ENCODE measurements around the gene MC2R. TPM values are rescaled to one million over a fixed set of nuclear protein-coding genes. Genes with fewer than 3 reads are reported as not detected.

The MC2R gene
- total and polyA plus RNA-seq, 2 of the 8 experiments (the other 6 are each of a cell fraction or from before 2014, with no cell fraction given): not detected

- TF ChIP-seq USF2 (IDR thresholded peaks at IDR 0.05; ENCODE audit: low read length): no peak
Measured at GRCh38 chr18:13835202-13835601, 80.1 kb downstream of the MC2R start (continued).
